GM18867 (cell line): ENCODE data around the gene PPFIBP2.
A peak's percentile ranks its signal among the peaks of the same experiment; 100 is the strongest.

Experiments
- ATAC-seq: cut with Tn5 transposase; IDR thresholded peaks from one replicate; pipeline ENCODE4 v1.9.1; 2021; ENCODE audit warnings: mild to moderate bottlenecking, moderate library complexity; ENCODE audit not compliant: unreplicated experiment

Gene PPFIBP2

GRCh38 chr11:7683571-7683970 is 169.8 kb downstream of the PPFIBP2 start:
- no peak for ATAC-seq

- ATAC-seq: no peak
These were observed 173.0 kb downstream of the PPFIBP2 start for GRCh38 chr11:7686761-7687160.

DNA sequence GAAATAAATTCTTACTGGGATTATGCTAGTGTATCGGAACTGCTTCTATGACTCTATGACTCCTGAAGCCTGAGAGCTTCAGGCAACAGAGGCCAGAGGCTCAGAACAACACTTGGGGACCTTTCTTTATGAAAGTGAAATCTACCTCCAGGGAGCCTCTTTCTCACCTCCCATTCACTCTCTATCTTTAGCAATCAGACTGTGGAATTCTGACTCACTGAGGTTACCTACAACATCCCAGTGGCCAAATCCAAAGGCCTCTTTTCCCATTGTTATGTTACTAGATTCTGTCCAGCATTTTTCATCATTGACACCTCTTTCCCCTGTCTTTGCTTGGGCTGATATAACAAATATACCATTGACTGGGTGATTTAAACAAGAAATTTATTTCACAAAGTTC is 173.6 kb downstream of the PPFIBP2 start:
- ATAC-seq: no peak

- peak; percentile 78 for ATAC-seq
These were observed 174.5 kb downstream of the PPFIBP2 start for GRCh38 chr11:7688238-7688826.

- ATAC-seq: no peak
These were observed 175.4 kb downstream of the PPFIBP2 start for GRCh38 chr11:7689239-7689638.

DNA sequence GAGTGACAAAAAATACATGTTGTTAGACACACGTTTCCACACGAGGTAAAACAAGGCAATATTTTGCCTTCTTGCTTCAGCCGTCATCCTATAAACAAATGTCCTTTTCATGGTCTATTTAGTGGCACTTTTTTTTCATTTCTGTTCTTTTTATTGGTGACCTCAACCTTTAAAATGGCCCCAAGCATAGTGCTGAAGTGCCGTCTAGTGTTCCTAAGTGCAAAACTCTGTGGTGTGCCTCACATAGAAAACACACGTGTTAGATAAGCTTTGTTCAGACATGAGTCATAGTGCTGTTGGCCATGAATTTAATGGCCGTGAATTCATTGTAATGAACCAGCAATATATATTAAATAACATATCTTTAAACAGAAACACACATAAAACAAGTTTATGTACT is 176.8 kb downstream of the PPFIBP2 start:
- no peak for ATAC-seq

DNA sequence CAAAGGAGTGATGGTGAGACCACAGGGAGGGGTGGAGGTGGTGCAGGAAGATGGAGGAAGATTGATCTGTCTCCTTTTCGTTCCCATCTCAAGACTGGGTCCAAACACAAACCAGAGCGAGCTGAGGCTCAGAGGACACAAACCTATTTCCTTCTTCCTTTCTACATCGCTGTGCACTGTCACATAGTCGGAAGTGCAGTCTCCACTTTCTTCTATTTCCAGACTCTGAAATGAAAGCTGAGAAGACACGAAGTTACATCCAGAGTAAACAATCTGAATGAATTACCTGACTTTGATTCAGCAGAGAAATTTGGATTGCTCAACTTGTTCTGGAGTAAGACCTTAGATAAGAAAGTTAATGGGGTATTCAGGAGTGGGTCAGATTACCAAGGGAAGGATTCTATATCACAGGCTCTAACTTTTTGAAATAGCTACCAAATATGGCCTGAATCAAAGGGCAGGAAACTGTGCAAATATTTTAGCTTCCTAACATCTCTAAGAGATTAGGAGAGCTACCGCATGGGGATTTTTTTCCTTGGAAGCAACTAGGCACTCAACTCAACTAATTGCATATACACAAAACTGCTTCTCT is 178.1 kb downstream of the PPFIBP2 start:
- ATAC-seq: no peak

DNA sequence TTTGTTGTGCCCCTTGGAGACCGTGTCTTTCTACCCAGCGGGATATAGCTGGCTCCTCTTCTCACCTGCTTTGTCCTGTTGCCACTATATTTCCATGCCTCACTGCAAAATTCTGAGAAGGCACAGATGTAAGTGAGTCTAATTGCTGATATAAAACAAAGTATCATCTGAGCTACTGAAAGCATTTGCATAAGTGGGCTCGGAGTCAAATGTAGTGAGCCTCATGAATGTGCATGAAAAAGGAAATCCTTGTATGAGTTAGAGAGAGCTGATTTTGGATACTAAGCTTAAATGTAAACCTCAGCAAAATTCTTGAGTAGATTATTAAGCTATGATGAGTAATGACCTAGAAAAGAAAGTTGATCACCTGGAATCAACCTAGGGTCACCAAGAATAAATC is 178.6 kb downstream of the PPFIBP2 start:
- ATAC-seq: no peak

GRCh38 chr11:7694235-7694634 is 180.4 kb downstream of the PPFIBP2 start:
- peak; percentile 18 for ATAC-seq

DNA sequence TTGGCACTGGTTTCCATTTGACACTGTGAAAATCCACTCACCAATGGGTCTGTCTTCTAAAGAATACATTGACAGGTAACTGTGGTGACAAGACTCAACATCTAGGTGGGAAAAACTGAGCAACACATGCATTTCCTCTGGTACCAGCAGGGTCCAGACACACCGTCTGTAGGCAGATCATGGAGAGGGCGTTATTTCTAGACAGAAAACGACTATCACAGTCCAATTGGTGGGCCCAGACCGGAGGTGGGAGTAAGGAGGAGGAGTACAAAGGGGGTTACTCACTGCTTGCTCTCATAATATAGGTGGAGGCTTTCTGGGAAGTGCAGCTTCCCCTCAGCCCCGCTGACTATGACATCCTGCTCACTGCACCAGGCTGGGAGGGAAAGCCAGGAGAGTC is 182.6 kb downstream of the PPFIBP2 start:
- no peak for ATAC-seq
